CD4-positive, alpha-beta T cell treated with Interleukin-4 for 4 hours (primary cell): ENCODE results near the gene CSNK1D.

Experiments
- DNase-seq: peaks from one replicate; pipeline ENCODE4 v3.0.0-alpha.2; 2020

Gene CSNK1D

DNA sequence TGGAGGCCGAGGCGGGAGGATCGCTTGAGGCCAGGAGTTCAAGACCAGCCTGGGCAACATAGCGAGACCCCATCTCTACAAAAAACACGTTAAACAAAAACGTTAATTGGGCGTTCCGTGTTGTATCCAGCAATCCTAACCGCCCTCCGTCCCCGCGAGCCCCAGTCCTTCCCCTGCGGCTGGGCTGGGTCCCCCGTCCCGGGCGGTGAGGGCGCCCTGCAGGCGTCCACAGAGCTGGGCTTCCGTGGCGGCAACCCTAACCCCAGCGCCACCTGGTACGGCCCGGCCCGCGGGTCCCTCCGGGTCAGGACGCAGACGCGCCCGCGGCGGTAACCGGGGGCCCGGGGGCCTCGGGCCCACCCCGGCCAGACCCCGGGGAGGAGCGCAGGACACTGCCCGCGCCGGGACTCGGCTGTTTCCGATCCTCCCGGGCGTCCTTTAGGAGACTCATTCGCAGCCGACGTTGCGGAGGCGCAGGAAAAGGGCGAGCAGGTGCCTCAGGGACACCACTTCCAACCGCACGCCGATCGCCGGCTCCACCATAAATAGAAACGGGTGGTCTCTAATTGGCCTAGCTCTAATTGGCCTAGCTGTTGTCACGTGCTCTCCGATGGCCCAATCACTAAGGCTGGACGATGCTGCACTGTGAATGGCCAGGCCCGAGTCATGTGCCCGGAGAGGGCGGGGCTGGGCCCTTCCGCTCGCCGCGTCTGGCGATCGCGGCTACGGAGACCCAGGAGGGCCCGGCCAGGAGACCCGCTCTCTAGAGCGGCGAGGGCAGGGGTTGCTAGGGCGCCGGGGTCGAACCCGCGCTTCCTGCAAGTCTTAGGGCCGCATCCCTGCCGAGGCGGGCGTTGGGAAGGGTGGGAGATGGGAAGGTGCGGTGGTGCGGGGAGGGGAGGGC, 19.0 kb upstream of the CSNK1D start:
- peak; percentile 96 for DNase-seq

DNA sequence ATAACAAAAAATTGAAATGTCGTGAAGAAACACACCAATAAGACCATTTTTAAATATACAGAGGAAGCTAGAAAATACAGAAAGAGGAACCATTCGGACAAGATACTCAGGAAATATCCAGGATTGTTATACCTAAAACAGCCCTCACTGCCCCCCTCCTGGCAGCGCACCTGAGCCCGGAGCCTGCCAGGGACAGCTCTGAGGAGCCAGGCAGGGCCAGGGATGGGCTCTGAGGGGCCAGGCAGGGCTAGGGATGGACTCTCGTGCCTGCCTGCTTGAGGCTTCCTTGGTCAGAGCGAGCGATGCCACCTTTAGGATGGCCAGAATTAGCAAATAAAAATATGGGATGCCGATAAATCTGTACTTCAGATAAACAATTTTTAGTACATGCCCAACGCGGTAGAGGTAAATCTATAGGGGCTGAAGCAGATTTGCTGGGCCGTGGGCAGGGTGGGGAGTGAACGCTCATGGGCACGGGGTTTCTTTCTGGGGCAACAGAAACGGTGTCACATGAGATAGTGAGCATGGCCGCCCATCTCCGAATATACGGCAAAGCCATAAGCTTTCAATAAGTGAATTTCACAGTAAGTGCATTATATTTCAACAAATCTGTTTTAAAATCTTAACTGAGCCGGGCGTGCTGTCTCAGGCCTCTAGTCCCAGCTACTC, 18.2 kb upstream of the CSNK1D start:
- DNase-seq = no peak

DNA sequence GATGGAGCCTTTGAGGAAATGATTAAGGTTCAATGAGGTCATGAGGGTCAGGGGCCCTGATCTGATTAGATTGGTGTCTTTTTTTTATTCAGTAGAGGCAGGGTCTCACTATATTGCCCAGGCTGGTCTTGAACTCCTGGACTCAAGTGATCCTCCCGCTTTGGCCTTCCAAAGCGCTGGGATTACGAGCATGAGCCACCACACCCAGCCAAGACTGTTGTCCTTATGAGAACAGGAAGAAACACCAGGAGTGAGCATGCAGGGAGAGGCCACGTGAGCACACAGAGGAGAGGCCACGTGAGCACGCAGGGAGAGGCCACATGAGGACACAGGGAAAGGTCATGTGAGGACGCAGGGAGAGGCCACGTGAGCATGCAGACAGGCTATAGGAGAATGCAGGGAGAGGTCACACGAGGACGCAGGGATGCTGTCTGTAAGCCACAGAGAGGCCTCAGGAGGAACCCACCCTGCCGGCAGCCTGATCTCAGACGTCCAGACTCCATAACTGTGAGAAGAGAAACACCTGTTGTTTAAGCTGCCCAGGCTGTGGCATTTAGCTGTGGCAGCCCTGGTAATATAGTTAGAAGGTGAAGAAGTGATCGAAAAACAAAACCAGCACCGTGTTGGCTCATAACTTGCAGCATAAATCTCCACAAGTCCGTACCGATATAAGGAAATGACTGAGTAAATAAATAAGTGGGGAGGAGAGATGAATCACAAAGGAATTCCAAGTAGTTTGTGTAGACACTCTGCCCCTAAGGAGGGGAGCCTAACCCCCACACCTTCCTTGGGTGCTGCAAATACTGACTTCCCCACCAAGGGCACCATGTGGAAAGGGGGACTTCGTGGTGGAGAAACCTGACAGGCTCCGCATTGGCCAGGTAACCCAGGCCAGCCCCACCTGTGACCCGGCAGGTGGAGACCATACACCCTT, 14.6 kb upstream of the CSNK1D start:
- no peak for DNase-seq

DNA sequence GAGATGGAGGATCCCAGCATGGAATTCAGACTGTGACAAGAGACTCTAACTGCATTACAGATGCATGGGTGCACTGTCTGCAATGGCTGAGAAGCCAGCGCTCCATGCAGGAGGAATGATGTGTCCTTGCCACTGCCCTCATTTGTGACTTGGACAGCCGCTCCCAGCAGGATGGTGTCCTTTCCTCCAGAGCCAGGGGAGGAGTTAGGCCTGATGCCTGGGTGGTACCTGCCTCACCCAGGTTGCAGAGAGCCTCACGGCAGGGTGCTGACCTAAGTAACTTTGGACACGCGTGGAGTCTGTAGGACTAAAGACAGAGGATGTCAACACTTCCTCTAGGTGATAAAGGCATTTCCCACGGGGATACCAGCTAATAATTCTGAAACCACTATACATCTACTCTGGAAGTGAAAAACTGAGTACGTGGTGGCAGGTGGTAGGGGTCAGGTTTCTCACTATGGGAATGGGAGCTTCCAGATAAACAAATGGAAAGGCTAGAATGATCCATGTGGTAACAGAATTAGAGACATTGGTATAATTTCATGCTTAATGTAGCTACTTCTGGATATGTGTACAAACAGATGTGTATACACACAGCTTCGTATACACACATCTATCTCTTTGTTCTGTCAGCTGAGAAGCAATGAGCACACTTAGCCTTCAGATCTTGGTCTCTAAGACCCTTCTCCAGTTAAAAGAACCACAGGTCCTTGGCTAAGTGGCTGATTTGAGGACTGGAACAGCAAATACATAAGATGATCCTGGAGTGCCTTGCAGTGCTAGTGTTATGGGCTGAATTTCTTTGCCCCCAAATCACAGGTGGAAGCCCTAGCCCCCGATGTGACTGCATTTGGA, 13.7 kb upstream of the CSNK1D start:
- DNase-seq = no peak

DNA sequence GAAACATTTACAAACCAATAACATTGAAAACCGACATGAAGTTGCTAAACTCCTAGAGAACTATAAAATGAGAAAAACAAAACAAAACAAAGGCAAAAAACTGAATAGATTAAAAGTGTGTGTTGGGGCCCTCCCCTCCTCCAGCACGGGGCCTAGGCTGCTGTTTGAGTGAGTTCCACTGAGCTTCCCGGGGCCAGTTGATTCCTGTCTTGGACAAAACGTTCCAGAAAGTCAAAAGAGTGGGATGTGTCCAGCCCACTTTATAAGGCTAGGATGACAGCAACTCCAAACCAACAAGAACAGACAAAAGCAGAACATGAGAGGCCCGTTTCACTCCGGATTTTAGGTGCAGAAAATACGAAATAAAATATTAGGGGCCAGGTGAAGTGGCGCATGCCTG, 11.6 kb upstream of the CSNK1D start:
- no peak for DNase-seq

DNA sequence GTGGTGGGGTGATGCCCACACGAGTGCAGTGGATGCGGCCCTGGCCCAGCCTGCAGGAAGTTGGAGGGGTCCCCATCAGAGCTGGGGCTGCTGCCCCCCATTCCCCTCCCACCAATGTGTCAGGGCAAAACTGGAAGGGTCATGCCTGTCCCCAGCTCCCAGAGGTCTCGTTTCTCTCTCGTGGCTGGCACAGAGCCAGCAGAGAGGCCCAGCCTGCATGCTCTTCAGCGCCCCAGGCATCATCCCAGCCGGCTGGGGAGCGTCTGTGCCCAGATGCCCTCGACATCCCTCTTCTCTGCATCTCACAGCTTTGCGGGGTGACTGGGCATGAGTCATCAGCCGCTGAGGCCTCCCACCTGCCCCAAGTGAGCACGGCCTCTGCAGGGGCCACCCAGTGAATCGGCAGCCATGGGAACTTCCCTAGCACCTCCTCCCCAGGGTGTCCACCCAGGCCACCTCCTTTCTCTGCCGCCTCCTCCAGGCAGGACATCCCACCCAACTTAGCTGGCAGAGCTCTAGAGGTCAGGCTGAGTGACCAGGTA, 9.8 kb upstream of the CSNK1D start:
- DNase-seq = peak; percentile 37

DNA sequence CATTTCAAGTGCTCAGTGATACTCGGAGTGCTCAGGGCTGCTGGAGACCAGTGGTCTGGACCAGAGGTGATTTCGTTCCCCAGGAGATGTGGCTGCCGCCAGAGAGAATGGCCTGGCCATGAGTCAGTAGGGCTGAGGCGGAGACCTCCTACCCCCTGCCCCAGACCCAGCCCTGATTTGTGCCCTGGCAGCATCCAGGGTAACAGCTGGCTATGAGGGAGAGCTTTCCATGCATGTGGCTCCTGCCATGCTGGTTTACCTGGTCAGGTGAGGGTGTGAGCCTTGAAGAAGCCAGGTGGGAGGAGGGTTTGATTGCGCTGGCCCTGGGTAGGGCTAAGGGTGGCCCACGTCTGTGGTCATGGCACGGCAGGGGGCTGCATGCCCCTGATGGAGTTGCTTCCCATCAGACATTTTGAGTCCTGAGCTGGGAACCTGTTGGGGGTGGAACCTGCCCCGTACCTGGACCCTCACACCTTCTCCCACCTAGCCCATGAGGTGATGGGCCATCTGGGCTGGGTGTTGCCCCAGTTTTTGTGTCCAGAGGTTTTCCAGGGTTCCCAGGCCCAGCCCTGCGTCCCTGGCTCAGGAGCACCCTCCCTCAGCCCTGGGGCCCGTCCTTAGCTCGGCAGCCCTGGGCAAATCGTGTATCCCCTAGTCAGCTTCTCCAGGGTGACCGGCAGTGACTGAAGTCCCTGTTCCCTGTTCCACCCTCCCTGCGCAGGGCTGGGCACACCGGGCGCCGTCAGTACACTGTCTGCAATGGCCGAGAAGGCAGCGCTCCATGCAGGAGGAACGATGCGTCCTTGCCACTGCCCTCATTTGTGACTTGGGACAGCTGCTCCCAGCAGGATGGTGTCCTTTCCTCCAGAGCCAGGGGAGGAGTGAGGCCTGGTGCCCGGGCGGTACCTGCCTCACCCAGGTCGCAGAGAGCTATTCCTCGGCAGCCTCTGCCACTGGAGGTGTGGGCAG, 9.0 kb upstream of the CSNK1D start:
- DNase-seq = no peak

DNA sequence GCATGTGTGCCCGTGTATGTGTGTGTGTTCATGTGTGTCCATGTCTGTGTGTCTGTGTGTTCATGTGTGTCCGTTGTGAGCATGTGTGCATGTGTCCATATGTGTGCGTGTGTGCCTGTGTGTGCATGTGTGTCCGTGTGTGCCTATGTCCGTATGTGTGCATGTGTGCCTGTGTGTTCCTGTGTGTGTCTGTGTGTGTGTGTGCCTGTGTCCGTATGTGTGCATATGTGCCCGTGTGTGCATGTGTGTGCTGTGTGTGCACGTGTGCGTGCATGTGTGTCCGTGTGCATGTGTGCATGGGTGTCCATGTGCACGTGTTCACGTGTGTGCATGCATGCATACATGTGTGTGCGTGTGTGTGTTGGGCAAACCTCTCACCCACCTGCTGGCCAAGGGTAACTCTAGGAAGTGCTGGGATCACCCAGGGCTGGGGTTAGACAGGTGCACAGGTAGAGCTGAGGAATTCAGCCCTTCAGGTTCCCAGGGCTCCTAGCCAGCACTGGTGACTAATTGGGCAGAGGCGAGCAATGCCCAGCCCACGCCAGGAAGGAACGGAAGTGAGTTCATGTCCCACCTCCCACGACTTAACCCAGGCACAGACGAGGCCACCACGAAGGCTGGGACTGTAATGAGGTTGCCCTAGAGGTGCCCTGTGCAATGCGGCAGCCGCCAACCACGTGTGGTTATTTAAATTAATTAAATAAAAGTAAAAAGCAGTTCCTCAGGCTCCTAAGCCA, 8.2 kb upstream of the CSNK1D start:
- DNase-seq = no peak

DNA sequence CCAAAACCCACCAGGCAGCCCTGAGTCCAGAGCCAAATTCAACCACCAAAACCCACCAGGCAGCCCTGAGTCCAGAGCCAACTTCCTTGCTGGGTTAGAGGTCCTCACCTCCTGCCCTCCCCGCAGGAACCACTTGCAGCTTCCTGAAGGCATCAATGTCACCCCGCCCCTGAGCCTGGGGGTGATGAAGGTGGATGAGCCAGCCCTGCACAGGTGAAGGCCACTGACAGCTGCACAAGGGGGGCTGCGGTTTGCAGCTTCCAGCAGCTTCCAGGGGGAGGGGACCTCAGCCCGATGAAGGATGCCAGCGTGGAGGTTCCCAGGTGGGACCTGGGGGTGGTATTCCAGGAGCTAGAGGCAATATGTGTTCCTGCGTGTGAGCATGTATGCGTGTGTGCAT, 7.6 kb upstream of the CSNK1D start:
- no peak for DNase-seq

DNA sequence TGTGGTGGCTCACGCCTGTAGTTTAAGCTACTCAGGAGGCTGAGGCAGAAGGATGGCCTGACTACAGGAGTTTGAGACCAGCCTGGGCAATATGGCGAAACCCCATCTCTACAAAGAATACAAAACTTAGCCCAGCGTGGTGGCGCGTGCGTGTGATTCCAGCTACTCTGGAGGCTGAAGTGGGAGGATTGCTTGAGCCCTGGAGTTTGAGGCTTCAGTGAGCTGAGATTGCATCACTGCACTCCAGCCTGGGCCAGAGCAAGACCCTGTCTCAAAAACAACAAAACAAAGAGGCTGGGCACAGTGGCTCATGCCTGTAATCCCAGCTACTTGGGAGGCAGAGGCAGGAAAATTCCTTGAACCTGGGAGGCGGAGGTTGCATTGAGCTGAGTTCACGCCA, 7.0 kb upstream of the CSNK1D start:
- no peak for DNase-seq

DNA sequence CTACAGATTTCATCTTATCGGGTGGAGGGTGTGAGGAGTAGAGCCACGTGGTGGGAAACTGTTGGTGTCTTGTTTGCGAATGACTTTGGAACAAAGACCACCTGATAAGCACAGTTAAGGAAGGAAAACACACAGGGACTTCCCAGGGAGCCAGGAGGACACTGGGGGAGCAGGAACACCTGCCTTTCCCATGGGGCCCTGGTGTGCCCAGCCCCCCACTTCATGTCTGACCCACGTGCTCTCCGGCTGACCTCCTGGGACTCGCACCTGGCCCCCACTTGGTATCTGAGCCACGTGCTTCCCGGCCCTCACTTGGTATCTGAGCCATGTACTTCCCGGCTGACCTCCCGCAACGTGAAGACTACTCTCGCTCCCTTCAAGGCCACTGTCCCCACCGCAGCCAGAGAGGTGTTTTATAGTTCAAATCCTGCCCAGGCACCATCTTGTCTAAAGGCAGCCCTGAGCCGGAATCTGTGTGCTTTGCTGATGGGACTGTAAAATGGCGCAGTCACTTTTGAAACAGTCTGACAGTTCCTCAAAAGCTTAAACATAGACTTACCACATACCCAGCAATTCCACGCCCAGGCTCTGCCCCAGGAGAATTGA, 5.4 kb upstream of the CSNK1D start:
- DNase-seq = no peak

DNA sequence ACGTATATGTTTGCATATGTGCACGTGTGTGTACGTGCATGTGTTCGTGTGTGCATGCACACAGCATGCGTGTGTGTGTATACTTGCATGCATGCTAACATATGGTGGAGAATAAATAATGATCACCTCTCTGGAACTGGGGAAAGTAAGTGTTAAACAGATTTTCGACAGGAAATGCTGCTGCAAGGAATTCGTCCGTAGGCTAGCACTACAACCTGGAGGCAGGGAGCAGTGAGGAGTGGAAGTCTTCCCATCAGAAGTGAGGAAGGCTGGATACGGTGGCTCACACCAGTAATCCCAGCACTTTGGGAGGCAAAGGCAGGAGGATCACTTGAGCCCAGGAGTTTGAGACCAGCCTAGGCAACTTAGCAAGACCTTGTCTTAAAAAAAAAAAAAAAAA, 4.8 kb upstream of the CSNK1D start:
- DNase-seq = no peak

DNA sequence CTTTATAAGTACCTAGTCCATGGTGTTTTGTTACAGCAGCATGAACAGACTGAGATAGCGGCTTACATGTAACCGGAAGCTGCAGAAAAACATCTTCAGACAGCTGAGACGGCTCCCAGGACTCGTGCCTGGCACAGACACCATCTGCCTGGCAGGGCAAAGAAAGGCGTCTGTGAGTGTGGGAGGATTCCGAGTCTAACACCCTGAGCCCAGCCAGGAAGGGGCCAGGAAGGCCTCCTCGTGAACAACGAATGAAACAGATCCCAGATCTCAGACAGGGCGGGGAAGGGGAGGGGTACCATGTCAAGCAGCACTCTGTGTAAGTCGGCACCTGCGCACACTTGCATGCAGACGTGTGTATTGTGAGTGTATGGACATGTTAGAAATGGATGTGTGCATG, 4.4 kb upstream of the CSNK1D start:
- no peak for DNase-seq

DNA sequence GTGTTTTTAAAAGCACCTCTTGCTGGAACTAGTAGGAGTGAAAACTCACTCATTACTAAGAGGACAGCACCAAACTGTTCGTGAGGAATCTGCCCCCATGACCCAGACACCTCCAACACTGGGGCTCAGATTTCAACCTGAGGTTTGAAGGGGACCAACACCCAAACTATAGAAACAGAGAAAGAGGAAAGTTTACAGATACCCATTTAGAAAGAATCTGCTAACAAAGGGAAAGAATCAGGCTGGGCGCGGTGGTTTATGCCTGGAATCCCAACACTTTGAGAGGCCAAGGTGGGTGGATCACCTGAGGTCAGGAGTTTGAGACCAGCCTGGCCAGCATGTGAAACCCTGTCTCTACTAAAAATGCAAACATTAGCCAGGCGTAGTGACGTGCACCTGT, 3.4 kb upstream of the CSNK1D start:
- no peak for DNase-seq

DNA sequence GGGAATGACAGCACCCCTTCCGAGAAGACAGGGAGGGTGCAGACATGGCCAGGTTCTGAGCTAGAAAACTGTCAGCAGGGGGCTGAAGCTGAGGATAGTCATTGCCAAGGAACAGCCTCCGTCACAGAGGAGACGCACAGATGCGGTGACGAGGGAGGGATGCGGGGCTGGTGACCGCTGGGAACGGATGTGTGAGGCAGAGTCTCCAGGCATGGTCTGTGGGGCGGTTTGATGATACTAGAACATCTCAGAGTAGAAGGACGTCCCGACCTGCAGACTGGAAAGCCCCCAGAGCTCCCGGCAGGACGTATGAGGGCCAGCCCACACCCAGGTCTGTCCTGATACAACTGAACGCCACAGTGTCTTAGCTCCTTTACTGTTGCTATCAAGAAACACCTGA, 1.8 kb upstream of the CSNK1D start:
- DNase-seq = no peak

DNA sequence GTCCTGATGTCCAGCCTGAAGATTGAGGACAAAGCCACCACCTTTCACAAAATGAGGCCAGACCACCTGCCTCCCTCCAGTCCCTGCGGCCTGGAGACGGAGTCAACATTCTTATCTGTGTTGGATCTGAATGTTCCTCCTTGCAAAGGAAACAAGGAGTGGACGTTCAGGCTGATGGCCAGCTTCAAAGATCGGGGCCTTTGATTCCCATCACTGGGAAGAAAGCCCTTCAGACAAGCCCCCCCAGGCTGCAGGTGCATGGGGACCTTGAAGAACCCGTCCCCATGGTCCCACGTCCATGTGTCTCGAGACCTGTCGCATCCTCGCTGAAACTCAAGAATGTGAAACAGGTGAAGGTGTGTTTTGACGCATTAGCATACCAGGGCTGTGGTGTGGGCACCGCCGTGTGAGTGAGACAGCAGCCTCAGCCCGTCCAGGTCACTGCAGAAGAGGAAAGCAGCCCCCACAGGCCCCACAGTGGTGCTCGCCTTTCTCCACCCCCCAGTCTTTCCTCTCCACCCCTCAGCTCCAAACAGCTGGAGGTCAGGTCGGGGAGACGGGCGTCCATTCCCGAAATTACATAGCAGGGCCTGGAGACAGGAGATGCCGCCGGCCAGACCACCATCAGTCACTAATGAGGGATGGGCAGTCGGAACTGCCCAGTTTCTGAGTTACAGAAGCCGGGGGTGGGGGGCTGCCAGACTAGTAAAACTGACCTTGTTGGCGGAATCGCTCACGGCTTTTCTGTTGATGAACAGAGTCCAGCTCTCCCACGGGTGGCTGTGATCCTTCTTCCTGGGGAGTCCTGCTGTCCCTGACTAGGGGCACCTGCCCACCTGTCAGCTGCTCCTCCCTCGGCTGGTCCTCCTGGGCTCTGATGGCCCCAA, 877 bp upstream of the CSNK1D start:
- DNase-seq = no peak

DNA sequence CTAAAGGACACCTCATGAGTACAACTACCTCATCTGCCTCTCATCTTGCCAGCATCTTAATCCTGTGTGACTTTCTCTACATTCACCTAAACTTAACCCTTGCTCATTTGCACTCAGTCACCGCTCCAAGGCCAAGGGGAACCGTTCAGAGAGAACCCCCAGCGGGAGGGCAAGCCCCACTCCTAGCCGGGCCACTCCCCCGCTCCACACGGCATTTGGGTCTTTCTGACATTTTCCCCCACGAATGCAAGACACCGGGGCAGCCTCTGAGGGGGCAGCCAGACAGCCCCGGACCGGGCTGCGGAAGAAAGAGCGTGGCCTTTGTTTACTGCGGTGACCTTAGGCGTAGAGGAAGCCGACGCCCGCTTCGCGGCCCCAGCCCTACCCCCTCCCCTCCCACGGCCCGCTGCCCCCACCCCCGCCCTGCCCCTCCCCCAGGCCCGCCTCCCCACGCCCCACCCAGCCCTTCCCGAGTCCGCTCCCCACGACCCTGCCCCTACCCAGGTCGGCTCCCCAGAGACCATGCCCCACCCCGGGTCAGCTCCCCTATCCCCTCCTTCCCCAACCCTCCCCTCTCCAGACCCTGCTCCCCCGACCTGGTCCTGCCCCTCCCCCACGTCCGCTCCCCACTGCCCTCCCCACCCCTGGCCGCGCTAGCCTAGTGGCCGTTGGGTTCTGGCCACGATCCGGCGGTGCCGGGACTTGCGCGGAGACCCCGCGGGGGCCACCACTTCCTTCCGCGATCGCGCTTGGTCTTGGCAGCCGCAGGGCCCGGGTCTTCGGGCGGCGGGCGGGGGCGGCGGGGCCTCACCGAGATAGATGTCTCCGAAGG, 789 bp downstream of the CSNK1D start:
- DNase-seq = peak; percentile 35

DNA sequence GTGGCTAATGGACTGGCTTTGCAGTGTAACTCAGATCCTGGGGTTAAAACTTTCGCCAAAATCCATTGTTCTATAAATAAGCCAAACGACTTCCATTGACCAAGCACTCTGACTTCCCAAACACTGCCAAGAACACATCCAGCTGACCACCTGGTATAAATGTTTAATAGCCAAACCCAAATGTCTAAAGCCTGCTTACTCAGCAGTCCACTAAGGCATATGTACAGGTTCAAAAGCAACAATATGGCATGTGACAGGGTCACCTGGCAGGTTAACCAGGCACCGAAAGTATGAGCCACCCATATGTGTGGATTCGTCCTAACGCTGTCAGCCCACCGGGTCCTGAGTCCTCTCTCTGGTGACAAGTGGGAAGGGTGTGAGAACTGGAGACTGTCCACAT, 2.1 kb downstream of the CSNK1D start:
- DNase-seq = no peak
